K562 (cell line): ENCODE results near the gene LMAN2. TPM values are rescaled to one million over a fixed set of nuclear protein-coding genes. Genes with fewer than 3 reads are reported as not detected.

ENCODE experiments used
- CAMTA2 ChIP-seq: fragments of 250-450 bp; sonication (Bioruptor Pico); conservative IDR thresholded peaks from 2 replicates; pipeline ENCODE4 v1.5.1; 2022
- CREBBP ChIP-seq: IDR thresholded peaks from one replicate; pipeline ENCODE4 v1.6.1; 2012; ENCODE audit warnings: low read depth, mild to moderate bottlenecking, control low read depth, inconsistent platforms, low read length
- HDAC6 ChIP-seq: IDR thresholded peaks from 2 replicates; pipeline ENCODE4 v1.6.1; 2012; ENCODE audit warnings: low read depth, mild to moderate bottlenecking, control low read depth, inconsistent platforms, low read length, moderate library complexity
- KDM2B ChIP-seq: fragments of 250-450 bp; sonication (Bioruptor Pico); IDR thresholded peaks from 2 replicates; pipeline ENCODE4 v1.8.0; 2021; ENCODE audit warnings: mild to moderate bottlenecking, moderate library complexity
- NCOA1 ChIP-seq: fragments of 450-650 bp; IDR thresholded peaks from 2 replicates; pipeline ENCODE4 v1.6.1; 2016; ENCODE audit warnings: low read depth
- NFE2L1 ChIP-seq: fragments of 450-650 bp; IDR thresholded peaks from 2 replicates; pipeline ENCODE4 v1.6.1; 2016; ENCODE audit warnings: missing genetic modification characterization, low read depth, mild to moderate bottlenecking, missing compliant biosample characterization, moderate library complexity, borderline replicate concordance
- NFIC ChIP-seq: fragments of 450-650 bp; IDR thresholded peaks from 2 replicates; pipeline ENCODE4 v1.6.1; 2017; ENCODE audit warnings: mild to moderate bottlenecking, inconsistent platforms
- SMAD1 ChIP-seq: fragments of 150-350 bp; IDR thresholded peaks from 2 replicates; pipeline ENCODE4 v1.6.1; 2014; ENCODE audit warnings: low read length, low read depth; ENCODE audit not compliant: partially characterized antibody
- SMC3 ChIP-seq: conservative IDR thresholded peaks from 2 replicates; pipeline ENCODE4 v1.6.1; 2011; ENCODE audit warnings: low read depth, low read length, improper control_type of control experiment; ENCODE audit not compliant: insufficient read depth
- XRCC4 ChIP-seq: IDR thresholded peaks from one replicate; pipeline ENCODE4 v1.6.1; 2011; ENCODE audit not compliant: insufficient read depth, insufficient read length; ENCODE audit errors: extremely low read depth
- ZNF324 ChIP-seq: fragments of 250-450 bp; sonication (Bioruptor Pico); IDR thresholded peaks from 2 replicates; pipeline ENCODE4 v1.4.0; 2020; ENCODE audit warnings: mild to moderate bottlenecking
- ZNF57 ChIP-seq: fragments of 450-650 bp; formaldehyde crosslinking; IDR thresholded peaks from 2 replicates; pipeline ENCODE4 v1.4.0; 2020; ENCODE audit warnings: mild to moderate bottlenecking, moderate library complexity
- ZNF707 ChIP-seq: fragments of 250-450 bp; sonication (Bioruptor Pico); conservative IDR thresholded peaks from 2 replicates; pipeline ENCODE4 v1.8.0; 2022; ENCODE audit warnings: inconsistent platforms, mild to moderate bottlenecking, moderate library complexity
- polyA plus RNA-seq, 8 experiments: library from polyadenylated mRNA; depleted of rRNA in 4 of 8; stranded (reverse) in 5 of 8; unstranded in 3 of 8; fragments of >200 nt; fragmentation: Nextera tagmentation in 2 of 8; fragmentation: Illumina TruSeq in 1 of 8; extraction: Ambion mirVana in 2 of 8; extraction: Trizol in 1 of 8; gene quantifications; 2 replicates each; pipeline versions ENCODE4 v1.2.1 to v1.2.3, GENCODE V29; 2011 to 2014; ENCODE audit warnings: inconsistent platforms in 1 of 8, missing spikeins in 1 of 8
- total RNA-seq, 7 experiments: library from RNA; depleted of rRNA in 6 of 7; stranded (reverse); fragments of >200 nt in 6 of 7; fragmentation: Illumina TruSeq in 2 of 7; extraction: Trizol in 2 of 7; gene quantifications; 2 replicates each; pipeline versions ENCODE4 v1.2.1 to v1.2.3, GENCODE V29; 2011 to 2021; ENCODE audit warnings: low replicate concordance in 1 of 7
- TF ChIP-seq, protein P1 (sequence below): fragments of 450-650 bp; IDR thresholded peaks from 2 replicates; pipeline ENCODE4 v1.7.1; 2018; ENCODE audit warnings: mild to moderate bottlenecking, low read depth; ENCODE audit not compliant: partially characterized antibody
- TF ChIP-seq, protein P2 (sequence below): sonication (generic); formaldehyde crosslinking; IDR thresholded peaks from 2 replicates; pipeline ENCODE4 v1.8.0; 2022; ENCODE audit warnings: missing genetic modification reagents, mild to moderate bottlenecking, borderline replicate concordance
- TF ChIP-seq, protein P3 (sequence below): fragments of 250-450 bp; sonication (Bioruptor Pico); IDR thresholded peaks from 2 replicates; pipeline ENCODE4 v1.5.0; 2020; ENCODE audit warnings: mild to moderate bottlenecking
- TF ChIP-seq, protein P4 (sequence below): fragments of 250-450 bp; sonication (Bioruptor Pico); IDR thresholded peaks from 2 replicates; pipeline ENCODE4 v1.4.0; 2020; ENCODE audit warnings: mild to moderate bottlenecking, moderate library complexity, borderline replicate concordance

LMAN2 gene
- total and polyA plus RNA-seq, 9 of the 15 experiments (the other 6 are each of a cell fraction or from before 2014, with no cell fraction given): 2.7 to 254 (median 136) TPM

DNA sequence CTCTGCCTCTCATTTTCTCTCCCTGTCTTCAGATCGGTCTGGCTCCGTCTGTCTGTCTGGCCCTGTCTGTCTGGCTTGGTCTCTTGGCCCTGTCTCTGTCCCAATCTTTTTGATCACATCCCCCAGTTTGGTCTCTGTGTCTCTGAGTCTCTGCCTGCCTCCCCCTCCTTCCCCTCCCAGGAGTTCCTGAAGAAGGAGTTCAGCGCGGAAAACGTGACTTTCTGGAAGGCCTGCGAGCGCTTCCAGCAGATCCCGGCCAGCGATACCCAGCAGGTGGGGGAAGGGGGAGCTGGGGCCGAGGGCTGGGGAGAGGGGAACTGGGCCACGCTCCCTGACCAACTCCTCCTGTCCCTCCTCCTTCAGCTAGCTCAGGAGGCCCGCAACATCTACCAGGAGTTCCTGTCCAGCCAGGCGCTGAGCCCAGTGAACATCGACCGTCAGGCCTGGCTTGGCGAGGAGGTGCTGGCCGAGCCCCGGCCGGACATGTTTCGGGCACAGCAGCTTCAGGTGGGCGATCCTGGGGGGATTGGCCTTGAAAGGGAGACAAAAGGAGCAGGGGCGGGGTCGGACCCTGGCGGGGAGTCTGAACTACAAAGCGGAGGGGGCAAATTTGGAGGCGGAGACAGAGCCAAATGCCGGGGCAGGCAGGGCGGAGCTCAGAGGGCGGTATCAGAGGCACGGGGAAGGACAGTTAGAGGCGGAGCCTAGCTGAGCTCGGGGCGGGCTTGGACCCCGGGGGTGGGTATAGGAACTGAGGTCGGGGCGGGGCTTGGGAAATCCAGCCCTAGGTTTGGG, 15.3 kb upstream of the LMAN2 start (continued):
- TF ChIP-seq NCOA1 (no peak), HDAC6 (no peak), CAMTA2 (CRISPR knock-in tag) (no peak), NFIC (no peak), ZNF707 (CRISPR knock-in tag) (no peak), NFE2L1 (tag) (no peak), XRCC4 (no peak), CREBBP (no peak), ZNF324 (CRISPR knock-in tag) (no peak), SMC3 (no peak), SMAD1 (no peak), ZNF57 (CRISPR knock-in tag) (no peak), KDM2B (no peak)
- TF ChIP-seq, protein P1, sequence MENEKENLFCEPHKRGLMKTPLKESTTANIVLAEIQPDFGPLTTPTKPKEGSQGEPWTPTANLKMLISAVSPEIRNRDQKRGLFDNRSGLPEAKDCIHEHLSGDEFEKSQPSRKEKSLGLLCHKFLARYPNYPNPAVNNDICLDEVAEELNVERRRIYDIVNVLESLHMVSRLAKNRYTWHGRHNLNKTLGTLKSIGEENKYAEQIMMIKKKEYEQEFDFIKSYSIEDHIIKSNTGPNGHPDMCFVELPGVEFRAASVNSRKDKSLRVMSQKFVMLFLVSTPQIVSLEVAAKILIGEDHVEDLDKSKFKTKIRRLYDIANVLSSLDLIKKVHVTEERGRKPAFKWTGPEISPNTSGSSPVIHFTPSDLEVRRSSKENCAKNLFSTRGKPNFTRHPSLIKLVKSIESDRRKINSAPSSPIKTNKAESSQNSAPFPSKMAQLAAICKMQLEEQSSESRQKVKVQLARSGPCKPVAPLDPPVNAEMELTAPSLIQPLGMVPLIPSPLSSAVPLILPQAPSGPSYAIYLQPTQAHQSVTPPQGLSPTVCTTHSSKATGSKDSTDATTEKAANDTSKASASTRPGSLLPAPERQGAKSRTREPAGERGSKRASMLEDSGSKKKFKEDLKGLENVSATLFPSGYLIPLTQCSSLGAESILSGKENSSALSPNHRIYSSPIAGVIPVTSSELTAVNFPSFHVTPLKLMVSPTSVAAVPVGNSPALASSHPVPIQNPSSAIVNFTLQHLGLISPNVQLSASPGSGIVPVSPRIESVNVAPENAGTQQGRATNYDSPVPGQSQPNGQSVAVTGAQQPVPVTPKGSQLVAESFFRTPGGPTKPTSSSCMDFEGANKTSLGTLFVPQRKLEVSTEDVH: no peak
- TF ChIP-seq, protein P2, sequence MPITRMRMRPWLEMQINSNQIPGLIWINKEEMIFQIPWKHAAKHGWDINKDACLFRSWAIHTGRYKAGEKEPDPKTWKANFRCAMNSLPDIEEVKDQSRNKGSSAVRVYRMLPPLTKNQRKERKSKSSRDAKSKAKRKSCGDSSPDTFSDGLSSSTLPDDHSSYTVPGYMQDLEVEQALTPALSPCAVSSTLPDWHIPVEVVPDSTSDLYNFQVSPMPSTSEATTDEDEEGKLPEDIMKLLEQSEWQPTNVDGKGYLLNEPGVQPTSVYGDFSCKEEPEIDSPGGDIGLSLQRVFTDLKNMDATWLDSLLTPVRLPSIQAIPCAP (CRISPR knock-in tag): no peak
- TF ChIP-seq, protein P3, sequence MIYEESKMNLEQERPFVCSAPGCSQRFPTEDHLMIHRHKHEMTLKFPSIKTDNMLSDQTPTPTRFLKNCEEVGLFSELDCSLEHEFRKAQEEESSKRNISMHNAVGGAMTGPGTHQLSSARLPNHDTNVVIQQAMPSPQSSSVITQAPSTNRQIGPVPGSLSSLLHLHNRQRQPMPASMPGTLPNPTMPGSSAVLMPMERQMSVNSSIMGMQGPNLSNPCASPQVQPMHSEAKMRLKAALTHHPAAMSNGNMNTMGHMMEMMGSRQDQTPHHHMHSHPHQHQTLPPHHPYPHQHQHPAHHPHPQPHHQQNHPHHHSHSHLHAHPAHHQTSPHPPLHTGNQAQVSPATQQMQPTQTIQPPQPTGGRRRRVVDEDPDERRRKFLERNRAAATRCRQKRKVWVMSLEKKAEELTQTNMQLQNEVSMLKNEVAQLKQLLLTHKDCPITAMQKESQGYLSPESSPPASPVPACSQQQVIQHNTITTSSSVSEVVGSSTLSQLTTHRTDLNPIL: no peak
- TF ChIP-seq, protein P4, sequence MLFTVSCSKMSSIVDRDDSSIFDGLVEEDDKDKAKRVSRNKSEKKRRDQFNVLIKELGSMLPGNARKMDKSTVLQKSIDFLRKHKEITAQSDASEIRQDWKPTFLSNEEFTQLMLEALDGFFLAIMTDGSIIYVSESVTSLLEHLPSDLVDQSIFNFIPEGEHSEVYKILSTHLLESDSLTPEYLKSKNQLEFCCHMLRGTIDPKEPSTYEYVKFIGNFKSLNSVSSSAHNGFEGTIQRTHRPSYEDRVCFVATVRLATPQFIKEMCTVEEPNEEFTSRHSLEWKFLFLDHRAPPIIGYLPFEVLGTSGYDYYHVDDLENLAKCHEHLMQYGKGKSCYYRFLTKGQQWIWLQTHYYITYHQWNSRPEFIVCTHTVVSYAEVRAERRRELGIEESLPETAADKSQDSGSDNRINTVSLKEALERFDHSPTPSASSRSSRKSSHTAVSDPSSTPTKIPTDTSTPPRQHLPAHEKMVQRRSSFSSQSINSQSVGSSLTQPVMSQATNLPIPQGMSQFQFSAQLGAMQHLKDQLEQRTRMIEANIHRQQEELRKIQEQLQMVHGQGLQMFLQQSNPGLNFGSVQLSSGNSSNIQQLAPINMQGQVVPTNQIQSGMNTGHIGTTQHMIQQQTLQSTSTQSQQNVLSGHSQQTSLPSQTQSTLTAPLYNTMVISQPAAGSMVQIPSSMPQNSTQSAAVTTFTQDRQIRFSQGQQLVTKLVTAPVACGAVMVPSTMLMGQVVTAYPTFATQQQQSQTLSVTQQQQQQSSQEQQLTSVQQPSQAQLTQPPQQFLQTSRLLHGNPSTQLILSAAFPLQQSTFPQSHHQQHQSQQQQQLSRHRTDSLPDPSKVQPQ (CRISPR knock-in tag): no peak
